ENCODE results near the gene TAF1A. TPM values are rescaled to one million over a fixed set of nuclear protein-coding genes. Genes with fewer than 3 reads are reported as not detected.

TAF1A gene
- total RNA-seq, 1 experiment from 2014 or later: 19.3 TPM

DNA sequence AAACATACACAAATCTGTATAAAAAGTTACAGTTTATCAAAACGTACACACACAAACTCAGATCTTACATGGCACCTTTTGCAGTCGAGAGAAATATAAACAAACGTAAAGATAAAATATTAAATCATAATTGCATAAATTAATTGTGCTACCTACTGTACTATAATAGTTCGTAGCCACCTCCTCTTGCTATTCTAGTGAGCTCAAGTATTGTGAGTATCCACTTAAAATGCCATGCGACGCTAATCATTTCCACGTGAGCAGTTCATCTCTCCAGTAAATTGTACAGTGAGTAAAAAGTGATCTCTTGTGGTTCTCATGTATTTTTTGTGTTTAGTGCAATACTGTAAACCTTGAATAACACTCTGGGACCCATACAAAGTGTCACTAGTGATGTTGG, 34.5 kb upstream of the TAF1A start:
- Histone ChIP-seq H3K27ac (ENCODE audit: low read depth, low read length, poor library complexity, severe bottlenecking) (no peak overlapping the region), H3K36me3 (ENCODE audit: insufficient read depth, low read length, poor library complexity, severe bottlenecking) (peaks cover 58% of the 10 kb centered on the region), H3K4me3 (ENCODE audit: low read depth, low read length, poor library complexity, severe bottlenecking) (no peak overlapping the region), H3K4me1 (ENCODE audit: insufficient read depth, low read length, poor library complexity, severe bottlenecking) (peaks cover 2% of the 10 kb centered on the region), H3K9me3 (ENCODE audit: low read depth, low read length, poor library complexity, severe bottlenecking) (no peaks in the 10 kb centered on the region), H3K27me3 (replicated peaks; ENCODE audit: insufficient read depth, low read depth, low read length, poor library complexity) (no peaks in the 10 kb centered on the region)
- BruUV-seq (replicated peaks): no TSS peak
- TF ChIP-seq CTCF (conservative IDR thresholded peaks at IDR 0.05; ENCODE audit: low read depth, low read length) (no peak), EZH2 (IDR thresholded peaks at IDR 0.05; ENCODE audit: borderline replicate concordance, low read depth, low read length, poor library complexity, severe bottlenecking) (no peak)
- intact Hi-C loops (cut with micrococcal nuclease; ENCODE audit: unreplicated experiment): no loop called here
- ChIA-PET CTCF (no interaction called here), POLR2A (ENCODE audit: low non-redundant PET) (no interaction called here)
- no peak for DNase-seq (ENCODE audit: low spot score)

DNA sequence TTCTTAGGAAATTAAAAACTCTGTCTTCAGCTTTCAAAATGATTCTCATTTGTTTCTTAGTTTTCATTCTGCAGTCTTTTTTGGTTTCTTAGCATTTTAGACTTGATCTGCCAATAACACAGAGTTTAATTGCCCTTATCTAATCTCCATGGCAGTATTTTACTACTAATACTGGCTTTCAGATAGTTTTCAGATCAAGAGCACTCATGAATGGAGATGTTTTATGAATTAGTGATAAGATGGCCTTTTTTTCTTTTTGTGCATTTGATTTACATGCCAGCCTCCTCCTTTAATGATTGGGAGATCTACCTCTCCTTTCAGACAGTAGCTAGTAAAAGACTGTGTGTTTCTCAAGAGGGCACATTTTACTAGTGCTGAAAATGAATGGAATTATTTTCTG, 33.7 kb upstream of the TAF1A start:
- CTCF ChIA-PET: no interaction called here

GRCh38 chr1:222622765-222623164, 33.0 kb upstream of the TAF1A start:
- POLR2A ChIA-PET (ENCODE audit: low non-redundant PET): no interaction called here
- no peaks in the 10 kb centered on the region for H3K27me3 ChIP-seq (replicated peaks; ENCODE audit: insufficient read depth, low read depth, low read length, poor library complexity)
- CTCF ChIA-PET: no interaction called here
- peaks cover 47% of the 10 kb centered on the region for H3K36me3 ChIP-seq (ENCODE audit: insufficient read depth, low read length, poor library complexity, severe bottlenecking)
- H3K4me3 ChIP-seq (ENCODE audit: low read depth, low read length, poor library complexity, severe bottlenecking): no peak overlapping the region
- peaks cover 7% of the 10 kb centered on the region for H3K4me1 ChIP-seq (ENCODE audit: insufficient read depth, low read length, poor library complexity, severe bottlenecking)
- H3K27ac ChIP-seq (ENCODE audit: low read depth, low read length, poor library complexity, severe bottlenecking): no peak overlapping the region
- H3K9me3 ChIP-seq (ENCODE audit: low read depth, low read length, poor library complexity, severe bottlenecking): no peaks in the 10 kb centered on the region
- BruUV-seq (replicated peaks): no TSS peak
- TF ChIP-seq CTCF (conservative IDR thresholded peaks at IDR 0.05; ENCODE audit: low read depth, low read length) (no peak), EZH2 (IDR thresholded peaks at IDR 0.05; ENCODE audit: borderline replicate concordance, low read depth, low read length, poor library complexity, severe bottlenecking) (no peak)
- DNase-seq (ENCODE audit: low spot score): no peak
- intact Hi-C loops (cut with micrococcal nuclease; ENCODE audit: unreplicated experiment): no loop called here

More for the DNA sequence above, 33.7 kb upstream of the TAF1A start:
- intact Hi-C loops (cut with micrococcal nuclease; ENCODE audit: unreplicated experiment): no loop called here
- TF ChIP-seq CTCF (conservative IDR thresholded peaks at IDR 0.05; ENCODE audit: low read depth, low read length) (no peak), EZH2 (IDR thresholded peaks at IDR 0.05; ENCODE audit: borderline replicate concordance, low read depth, low read length, poor library complexity, severe bottlenecking) (no peak)
- BruUV-seq (replicated peaks): no TSS peak
- no peaks in the 10 kb centered on the region for H3K27me3 ChIP-seq (replicated peaks; ENCODE audit: insufficient read depth, low read depth, low read length, poor library complexity)
- POLR2A ChIA-PET (ENCODE audit: low non-redundant PET): no interaction called here
- peaks cover 52% of the 10 kb centered on the region for H3K36me3 ChIP-seq (ENCODE audit: insufficient read depth, low read length, poor library complexity, severe bottlenecking)
- H3K27ac ChIP-seq (ENCODE audit: low read depth, low read length, poor library complexity, severe bottlenecking): no peak overlapping the region
- no peak for DNase-seq (ENCODE audit: low spot score)
- H3K4me3 ChIP-seq (ENCODE audit: low read depth, low read length, poor library complexity, severe bottlenecking): no peak overlapping the region
- peaks cover 7% of the 10 kb centered on the region for H3K4me1 ChIP-seq (ENCODE audit: insufficient read depth, low read length, poor library complexity, severe bottlenecking)
- no peaks in the 10 kb centered on the region for H3K9me3 ChIP-seq (ENCODE audit: low read depth, low read length, poor library complexity, severe bottlenecking)
